K562 (cell line): Measurements from ENCODE around the gene COL15A1. TPM values are rescaled to one million over a fixed set of nuclear protein-coding genes. Genes with fewer than 3 reads are reported as not detected.

Experiments used
- ARID3A ChIP-seq: IDR thresholded peaks from 2 replicates; pipeline ENCODE4 v1.6.1; 2012; ENCODE audit warnings: low read depth, low read length, improper control_type of control experiment, borderline replicate concordance
- FOXM1 ChIP-seq, 2 experiments: fragments of 450-650 bp in 1 of 2; sonication (generic) in 1 of 2; formaldehyde crosslinking in 1 of 2; IDR thresholded peaks; 2 replicates each; pipeline versions ENCODE4 v1.6.1 to v1.9.0; 2017 to 2022; ENCODE audit warnings: low read depth in 2 of 2, mild to moderate bottlenecking in 2 of 2, missing genetic modification reagents in 1 of 2, moderate library complexity in 1 of 2
- HES1 ChIP-seq: fragments of 450-650 bp; IDR thresholded peaks from 2 replicates; pipeline ENCODE4 v1.6.1; 2016; ENCODE audit warnings: low read depth, mild to moderate bottlenecking, moderate library complexity
- HEY1 ChIP-seq: fragments of 250-450 bp; sonication (Bioruptor Pico); IDR thresholded peaks from 2 replicates; pipeline ENCODE4 v1.5.0; 2020; ENCODE audit warnings: mild to moderate bottlenecking, moderate library complexity, borderline replicate concordance
- KHSRP ChIP-seq: fragments of 450-650 bp; IDR thresholded peaks from 2 replicates; pipeline ENCODE4 v1.6.1; 2017
- MEF2D ChIP-seq: conservative IDR thresholded peaks from 2 replicates; pipeline ENCODE4 v1.6.1; 2016; ENCODE audit warnings: low read depth, missing genetic modification characterization, missing compliant biosample characterization
- MXD1 ChIP-seq: fragments of 250-450 bp; sonication (Bioruptor Pico); IDR thresholded peaks from 2 replicates; pipeline ENCODE4 v1.8.0; 2021; ENCODE audit warnings: borderline replicate concordance, mild to moderate bottlenecking, moderate library complexity; ENCODE audit not compliant: poor library complexity, severe bottlenecking
- NCOA2 ChIP-seq, 2 experiments: fragments of 450-650 bp; IDR thresholded peaks; 2 replicates each; pipeline ENCODE4 v1.6.1; 2018; ENCODE audit warnings: mild to moderate bottlenecking in 2 of 2, moderate library complexity in 1 of 2; ENCODE audit not compliant: partially characterized antibody in 2 of 2
- NKRF ChIP-seq: fragments of 450-650 bp; IDR thresholded peaks from 2 replicates; pipeline ENCODE4 v1.6.1; 2016; ENCODE audit warnings: borderline replicate concordance
- PHB ChIP-seq: fragments of 250-450 bp; sonication (Bioruptor Pico); IDR thresholded peaks from 2 replicates; pipeline ENCODE4 v1.5.0; 2021
- POLR2H ChIP-seq: IDR thresholded peaks from 2 replicates; pipeline ENCODE4 v1.6.1; 2016; ENCODE audit warnings: missing genetic modification characterization, low read depth, mild to moderate bottlenecking, control low read depth, missing compliant biosample characterization, moderate library complexity
- PYGO2 ChIP-seq: fragments of 450-650 bp; IDR thresholded peaks from 2 replicates; pipeline ENCODE4 v1.6.1; 2016; ENCODE audit warnings: mild to moderate bottlenecking, missing genetic modification characterization, moderate library complexity, missing compliant biosample characterization
- RAD51 ChIP-seq: fragments of 450-650 bp; IDR thresholded peaks from 2 replicates; pipeline ENCODE4 v1.7.1; 2016; ENCODE audit warnings: low read depth, mild to moderate bottlenecking, borderline replicate concordance
- RUNX1 ChIP-seq: sonication (generic); IDR thresholded peaks from 2 replicates; pipeline ENCODE4 v1.6.1; 2016; ENCODE audit warnings: antibody characterized with exemption, low read depth
- SRSF7 ChIP-seq: fragments of 200-400 bp; formaldehyde crosslinking; optimal IDR thresholded peaks from 2 replicates; pipeline ENCODE3; 2017; ENCODE audit warnings: mild to moderate bottlenecking, low read depth, low read length
- STAT5A ChIP-seq: IDR thresholded peaks from 2 replicates; pipeline ENCODE4 v1.6.1; 2012; ENCODE audit warnings: low read length, inconsistent platforms, borderline replicate concordance
- TAL1 ChIP-seq: fragments of 450-650 bp; IDR thresholded peaks from 2 replicates; pipeline ENCODE4 v1.6.1; 2016; ENCODE audit warnings: mild to moderate bottlenecking
- TEAD2 ChIP-seq: fragments of 450-650 bp; IDR thresholded peaks from 2 replicates; pipeline ENCODE4 v1.6.1; 2016; ENCODE audit warnings: missing genetic modification characterization, control low read depth, missing compliant biosample characterization
- USF1 ChIP-seq: sonication (generic); formaldehyde crosslinking; IDR thresholded peaks from 2 replicates; pipeline ENCODE4 v1.9.0; 2022; ENCODE audit warnings: mild to moderate bottlenecking, missing genetic modification reagents
- ZNF140 ChIP-seq: fragments of 250-450 bp; sonication (Bioruptor Pico); IDR thresholded peaks from 2 replicates; pipeline ENCODE4 v1.8.0; 2021; ENCODE audit warnings: moderate library complexity, mild to moderate bottlenecking, inconsistent platforms
- ZNF175 ChIP-seq: fragments of 200-800 bp; sonication (Bioruptor generic); IDR thresholded peaks from 2 replicates; pipeline ENCODE4 v1.6.1; 2016; ENCODE audit warnings: low read depth, mild to moderate bottlenecking, missing genetic modification characterization, missing compliant biosample characterization
- ZNF76 ChIP-seq: fragments of 250-450 bp; sonication (Bioruptor Pico); IDR thresholded peaks from 2 replicates; pipeline ENCODE4 v1.4.0; 2020; ENCODE audit warnings: mild to moderate bottlenecking, moderate library complexity, borderline replicate concordance
- ZNF780A ChIP-seq: fragments of 250-450 bp; sonication (Bioruptor Pico); IDR thresholded peaks from 2 replicates; pipeline ENCODE4 v1.5.0; 2021; ENCODE audit warnings: mild to moderate bottlenecking
- ZNF79 ChIP-seq: fragments of 250-450 bp; sonication (Bioruptor Pico); IDR thresholded peaks from 2 replicates; pipeline ENCODE4 v1.4.0; 2020; ENCODE audit warnings: low read depth, mild to moderate bottlenecking, moderate library complexity
- ZZZ3 ChIP-seq: fragments of 450-650 bp; IDR thresholded peaks from 2 replicates; pipeline ENCODE4 v1.6.1; 2016; ENCODE audit warnings: antibody characterized with exemption, mild to moderate bottlenecking, moderate library complexity
- polyA plus RNA-seq, 8 experiments: library from polyadenylated mRNA; depleted of rRNA in 4 of 8; stranded (reverse) in 5 of 8; unstranded in 3 of 8; fragments of >200 nt; fragmentation: Nextera tagmentation in 2 of 8; fragmentation: Illumina TruSeq in 1 of 8; extraction: Ambion mirVana in 2 of 8; extraction: Trizol in 1 of 8; gene quantifications; 2 replicates each; pipeline versions ENCODE4 v1.2.1 to v1.2.3, GENCODE V29; 2011 to 2014; ENCODE audit warnings: inconsistent platforms in 1 of 8, missing spikeins in 1 of 8
- total RNA-seq, 7 experiments: library from RNA; depleted of rRNA in 6 of 7; stranded (reverse); fragments of >200 nt in 6 of 7; fragmentation: Illumina TruSeq in 2 of 7; extraction: Trizol in 2 of 7; gene quantifications; 2 replicates each; pipeline versions ENCODE4 v1.2.1 to v1.2.3, GENCODE V29; 2011 to 2021; ENCODE audit warnings: low replicate concordance in 1 of 7

Gene COL15A1
- total and polyA plus RNA-seq, 9 of the 15 experiments (the other 6 are each of a cell fraction or from before 2014, with no cell fraction given), result 0.46 to 5.1 (median 2.6) TPM

GRCh38 chr9:99072040-99072394 lies 128.3 kb downstream of the COL15A1 start (continued):
- TF ChIP-seq POLR2H (tag) (no peak), FOXM1 (IDR thresholded peaks at IDR 0.05; ENCODE audit: low read depth) (no peak), FOXM1 (CRISPR knock-in tag; IDR thresholded peaks at IDR 0.05; ENCODE audit: low read depth) (no peak), KHSRP (no peak), HEY1 (CRISPR knock-in tag) (no peak), MXD1 (CRISPR knock-in tag) (no peak), ZNF175 (no peak; the same call in 1 of the 2 replicates), RUNX1 (no peak), ARID3A (no peak), ZNF79 (CRISPR knock-in tag) (no peak), NCOA2 (IDR thresholded peaks at IDR 0.05; ENCODE audit: partially characterized antibody in 2 of 2) (no peak), TEAD2 (no peak), NKRF (no peak), RAD51 (no peak), PYGO2 (tag) (no peak), PHB (CRISPR knock-in tag) (no peak), ZZZ3 (no peak), SRSF7 (no peak), TAL1 (no peak), STAT5A (no peak), HES1 (no peak), ZNF76 (CRISPR knock-in tag) (no peak), USF1 (CRISPR knock-in tag) (no peak), ZNF140 (CRISPR knock-in tag) (no peak), MEF2D (tag) (no peak), ZNF780A (CRISPR knock-in tag) (no peak)
